ENCODE results near the gene DHRS12.

The DHRS12 gene

GRCh38 chr13:51758691-51759090, 45.3 kb downstream of the DHRS12 start:
- DNase-seq (ENCODE audit: low read depth), result no peak

- no peak for DNase-seq (ENCODE audit: low read depth)
Measured at GRCh38 chr13:51756651-51757050, 47.3 kb downstream of the DHRS12 start.

GRCh38 chr13:51747438-51748434, 56.2 kb downstream of the DHRS12 start:
- no peak for DNase-seq (ENCODE audit: low read depth)

- no peak for DNase-seq (ENCODE audit: low read depth)
Measured at GRCh38 chr13:51746802-51747201, 57.2 kb downstream of the DHRS12 start.

GRCh38 chr13:51745243-51745642, 58.7 kb downstream of the DHRS12 start:
- no peak for DNase-seq (ENCODE audit: low read depth)

- DNase-seq (ENCODE audit: low read depth), result no peak
Measured at GRCh38 chr13:51742611-51743010, 61.4 kb downstream of the DHRS12 start.

- DNase-seq (ENCODE audit: low read depth), result no peak
Measured at GRCh38 chr13:51742031-51742430, 61.9 kb downstream of the DHRS12 start.

GRCh38 chr13:51740698-51741097, 63.3 kb downstream of the DHRS12 start:
- DNase-seq (ENCODE audit: low read depth), result no peak

- no peak for DNase-seq (ENCODE audit: low read depth)
Measured at GRCh38 chr13:51739027-51739764, 64.8 kb downstream of the DHRS12 start.

- DNase-seq (ENCODE audit: low read depth), result no peak
Measured at GRCh38 chr13:51738226-51738905, 65.6 kb downstream of the DHRS12 start.

GRCh38 chr13:51737609-51738008, 66.4 kb downstream of the DHRS12 start:
- DNase-seq (ENCODE audit: low read depth), result no peak

GRCh38 chr13:51734786-51735185, 69.2 kb downstream of the DHRS12 start:
- DNase-seq (ENCODE audit: low read depth), result no peak

- DNase-seq (ENCODE audit: low read depth), result no peak
Measured at GRCh38 chr13:51733374-51734298, 70.3 kb downstream of the DHRS12 start.

- no peak for DNase-seq (ENCODE audit: low read depth)
Measured at GRCh38 chr13:51731759-51732158, 72.2 kb downstream of the DHRS12 start.

GRCh38 chr13:51730927-51731326, 73.0 kb downstream of the DHRS12 start:
- DNase-seq (ENCODE audit: low read depth), result no peak

GRCh38 chr13:51729866-51730553, 74.0 kb downstream of the DHRS12 start:
- no peak for DNase-seq (ENCODE audit: low read depth)

- no peak for DNase-seq (ENCODE audit: low read depth)
Measured at GRCh38 chr13:51728972-51729371, 75.0 kb downstream of the DHRS12 start.

- DNase-seq (ENCODE audit: low read depth), result no peak
Measured at GRCh38 chr13:51728275-51728673, 75.7 kb downstream of the DHRS12 start.

- DNase-seq (ENCODE audit: low read depth), result no peak
Measured at GRCh38 chr13:51727634-51728274, 76.2 kb downstream of the DHRS12 start.
